Islet precursor cell (in vitro differentiated cells): ENCODE measurements around the gene NCAPH2.

Experiments
- DNase-seq: peaks from one replicate; pipeline ENCODE4 v3.0.0-alpha.2; 2018

Gene NCAPH2

DNA sequence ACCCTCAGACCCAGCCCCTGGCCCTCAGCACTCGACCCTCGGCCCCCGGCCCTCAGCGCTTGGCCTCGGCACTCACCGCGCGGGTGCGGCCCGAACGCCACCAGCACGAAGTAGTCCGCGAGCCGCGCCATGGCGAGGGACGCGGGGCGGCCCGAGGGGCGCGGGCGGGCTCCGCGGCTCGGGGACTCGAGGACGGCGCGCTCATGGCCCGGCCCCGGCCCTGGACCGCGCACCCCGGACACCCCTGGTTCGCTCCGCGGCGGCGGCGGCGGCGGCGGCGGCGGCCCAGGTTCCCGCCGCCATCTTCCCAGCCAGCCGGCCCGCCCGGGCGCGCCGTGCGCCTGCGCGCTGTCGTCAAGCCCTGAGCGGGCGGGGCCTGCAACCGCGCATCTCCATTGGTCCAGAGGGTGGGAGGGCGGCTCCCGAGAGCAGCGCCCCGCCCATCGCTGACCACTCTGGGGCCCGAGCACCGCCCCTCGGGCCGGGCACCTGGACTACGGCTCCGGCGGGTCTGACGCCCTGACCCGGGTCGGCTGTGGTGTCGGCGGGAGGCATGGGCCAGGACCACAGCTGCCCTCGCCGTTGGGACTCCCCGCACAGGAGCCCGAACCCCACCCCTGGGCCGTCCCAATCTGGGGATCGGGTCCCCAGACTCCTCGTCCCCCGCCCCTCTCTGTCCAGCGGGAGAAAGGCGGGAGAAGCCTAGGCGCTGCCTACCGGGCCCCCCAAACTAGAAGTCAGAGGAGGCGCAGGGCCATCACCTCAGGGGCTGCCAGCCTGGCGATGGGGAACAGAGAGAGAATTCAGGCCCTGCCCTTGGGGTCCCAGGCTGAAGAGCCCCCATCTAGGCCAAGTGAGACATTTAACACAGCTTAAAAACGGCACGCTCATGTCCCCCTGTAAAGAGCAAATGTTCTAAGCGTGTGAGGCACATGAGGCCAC lies 33.0 kb upstream of the NCAPH2 start, which contains the start of gene SBF1:
Gene SBF1, minus strand, starts transcription at position 326 of the 942 bp plus-strand sequence. Its CDS starts 195 bp downstream, at position 131.
- peak; percentile 93 for DNase-seq

DNA sequence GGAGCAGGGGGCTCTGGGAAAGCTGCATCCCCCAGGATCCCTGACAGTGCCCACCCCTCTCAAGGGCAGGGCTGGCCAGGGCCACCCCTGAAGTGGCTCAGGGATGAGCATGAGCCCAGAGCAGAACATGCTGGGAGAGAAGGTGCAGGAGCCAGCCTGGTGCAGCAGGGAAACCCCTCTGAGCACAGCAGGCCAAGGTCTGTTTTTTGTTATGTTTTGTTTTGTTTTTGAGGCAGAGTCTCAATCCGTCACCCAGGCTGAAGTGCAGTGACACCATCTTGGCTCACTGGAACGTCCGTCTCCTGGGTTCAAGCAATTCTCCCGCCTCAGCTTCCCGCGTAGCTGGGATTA lies 32.4 kb upstream of the NCAPH2 start:
- DNase-seq = no peak

DNA sequence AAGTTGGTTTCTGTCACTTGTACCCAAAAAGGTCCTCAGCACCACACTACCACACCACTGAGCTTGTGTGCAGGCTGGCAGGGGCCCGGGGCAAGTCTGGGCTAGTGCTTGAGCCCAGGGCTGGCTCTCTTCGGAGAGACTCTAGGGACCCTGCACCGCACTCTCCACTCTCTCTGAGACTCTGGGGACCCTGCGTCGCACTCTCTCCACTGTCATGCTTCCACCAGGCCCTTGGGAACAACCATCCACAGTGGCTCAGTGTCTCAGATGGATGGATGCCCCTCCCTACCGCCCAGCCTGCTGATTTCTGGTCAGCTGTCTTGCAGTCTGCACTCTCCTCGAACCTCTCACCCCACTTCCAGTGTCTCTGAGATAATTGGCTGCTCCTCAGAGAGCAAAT lies 31.2 kb upstream of the NCAPH2 start:
- DNase-seq = no peak

DNA sequence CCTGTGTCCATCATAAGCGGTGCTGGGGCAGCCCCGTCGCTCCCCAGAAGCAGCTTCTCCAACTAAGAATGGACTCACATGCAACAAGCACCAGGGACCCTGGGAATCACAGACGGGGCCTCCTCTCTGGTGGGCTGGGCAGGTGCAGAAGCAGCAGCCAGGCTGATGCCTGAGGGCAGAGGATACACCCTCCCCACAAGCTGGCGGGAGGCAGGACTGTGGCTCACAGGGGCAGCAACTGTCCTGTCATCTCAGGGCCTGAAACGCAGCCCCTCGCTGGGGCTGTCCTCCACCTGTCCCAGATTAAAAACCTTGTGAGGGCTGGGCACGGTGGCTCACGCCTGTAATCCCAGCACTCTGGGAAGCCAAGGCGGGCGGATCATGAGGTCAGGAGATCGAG lies 30.1 kb upstream of the NCAPH2 start:
- no peak for DNase-seq

DNA sequence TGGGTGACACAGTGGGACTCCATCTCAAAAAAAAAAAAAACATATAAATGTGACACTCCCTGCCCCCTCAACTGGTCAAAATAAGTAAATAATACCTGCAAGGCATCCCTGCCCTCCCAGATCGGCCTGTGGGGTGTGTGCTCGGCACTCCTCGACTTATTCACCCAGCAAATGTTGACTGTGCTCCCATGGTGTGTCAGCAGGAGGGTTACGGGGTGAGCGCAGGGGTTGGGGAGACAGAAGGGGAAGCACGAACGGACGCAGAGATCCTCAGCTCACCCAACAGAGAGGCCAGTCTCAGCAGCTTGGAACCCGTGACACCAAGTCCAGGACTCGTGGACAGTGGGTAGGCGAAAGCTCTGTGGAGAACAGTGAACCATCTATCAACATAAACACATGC lies 28.3 kb upstream of the NCAPH2 start:
- DNase-seq = no peak

DNA sequence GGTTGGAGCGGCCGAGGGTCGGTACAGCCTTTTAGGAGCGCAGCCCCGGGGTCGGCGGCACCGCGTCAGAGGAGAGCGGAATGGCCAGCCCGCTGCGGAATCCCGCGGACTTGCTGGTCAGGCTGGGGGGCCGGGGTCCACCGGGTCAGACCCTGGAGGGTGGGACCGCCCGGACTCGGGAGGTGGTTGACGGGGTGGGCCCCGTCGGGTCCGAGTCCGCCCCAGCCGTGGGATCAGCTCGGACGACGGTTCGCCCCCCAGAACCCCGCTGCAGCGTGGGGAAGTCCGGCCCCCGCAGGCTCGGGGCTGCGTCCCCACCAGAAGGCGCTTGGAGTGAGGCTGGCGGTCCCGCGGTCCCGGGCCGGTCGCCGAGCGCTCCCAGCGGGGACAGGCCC lies 27.0 kb upstream of the NCAPH2 start:
- no peak for DNase-seq

DNA sequence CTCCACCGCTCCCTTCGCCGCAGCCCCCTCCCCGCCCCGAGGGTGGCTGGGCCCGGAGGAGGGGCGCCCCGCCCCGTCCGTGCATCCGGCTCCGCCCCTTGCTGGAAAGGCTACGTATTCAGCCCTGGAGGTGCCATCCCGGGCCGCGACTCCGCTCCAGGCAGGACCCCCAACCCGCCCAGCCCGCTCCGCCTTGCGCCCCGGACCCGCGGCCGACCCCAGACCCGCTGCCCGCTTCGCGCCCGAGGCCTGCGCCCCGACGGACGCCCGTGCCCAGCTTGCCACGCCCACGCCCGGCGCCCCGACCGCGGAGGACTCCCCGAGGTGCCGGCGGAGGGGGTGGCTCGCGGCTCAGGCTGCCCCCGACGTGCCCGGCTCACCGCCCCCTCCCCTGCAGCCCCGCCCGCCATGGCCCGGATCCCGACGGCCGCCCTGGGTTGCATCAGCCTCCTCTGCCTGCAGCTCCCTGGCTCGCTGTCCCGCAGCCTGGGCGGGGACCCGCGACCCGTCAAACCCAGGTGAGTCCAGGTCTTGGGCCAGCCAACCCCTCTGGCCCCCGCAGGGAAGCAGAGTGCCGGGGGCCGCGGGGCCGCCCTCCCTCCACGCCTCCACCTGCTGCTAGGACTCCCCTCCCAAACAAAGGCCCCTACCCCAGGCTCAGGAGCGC lies 26.5 kb upstream of the NCAPH2 start, which contains the start of gene ADM2:
Gene ADM2, plus strand, starts transcription at position 104 of the 667 bp plus-strand sequence. Its CDS starts 305 bp downstream, at position 409.
- peak; percentile 81 for DNase-seq

DNA sequence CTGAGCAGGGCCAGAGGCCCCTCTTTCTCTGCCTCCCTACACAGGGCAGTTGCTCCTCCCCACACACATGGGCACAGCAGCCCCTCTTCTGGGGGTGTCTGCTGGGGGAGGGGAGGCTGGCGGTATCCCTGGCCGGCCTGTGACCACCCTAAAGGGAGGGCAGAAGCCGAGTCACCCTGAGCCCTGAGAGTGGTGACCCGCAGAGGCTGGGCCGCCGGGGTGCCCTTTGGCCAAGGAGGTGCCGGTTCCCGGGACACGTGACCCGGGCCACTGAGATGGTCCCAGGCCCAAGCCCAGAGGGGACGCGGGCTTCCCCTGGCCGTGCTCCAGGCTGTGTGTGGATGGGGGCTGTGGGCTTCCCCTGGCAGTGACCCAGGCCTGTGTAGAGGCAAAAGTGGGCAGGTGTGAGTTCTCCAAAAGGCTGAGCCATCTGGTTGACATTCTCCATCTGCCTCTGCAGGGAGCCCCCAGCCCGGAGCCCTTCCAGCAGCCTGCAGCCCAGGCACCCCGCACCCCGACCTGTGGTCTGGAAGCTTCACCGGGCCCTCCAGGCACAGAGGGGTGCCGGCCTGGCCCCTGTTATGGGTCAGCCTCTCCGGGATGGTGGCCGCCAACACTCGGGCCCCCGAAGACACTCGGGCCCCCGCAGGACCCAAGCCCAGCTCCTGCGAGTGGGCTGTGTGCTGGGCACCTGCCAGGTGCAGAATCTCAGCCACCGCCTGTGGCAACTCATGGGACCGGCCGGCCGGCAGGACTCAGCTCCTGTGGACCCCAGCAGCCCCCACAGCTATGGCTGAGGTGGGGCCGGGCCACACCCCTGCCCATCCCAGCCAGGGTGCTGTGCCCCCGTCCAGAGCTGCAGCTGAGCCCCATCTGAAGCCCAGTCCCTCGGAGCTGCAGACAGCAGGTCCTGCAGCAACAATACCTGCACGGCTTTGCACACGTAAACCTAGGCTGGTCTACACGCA lies 25.6 kb upstream of the NCAPH2 start:
- no peak for DNase-seq

DNA sequence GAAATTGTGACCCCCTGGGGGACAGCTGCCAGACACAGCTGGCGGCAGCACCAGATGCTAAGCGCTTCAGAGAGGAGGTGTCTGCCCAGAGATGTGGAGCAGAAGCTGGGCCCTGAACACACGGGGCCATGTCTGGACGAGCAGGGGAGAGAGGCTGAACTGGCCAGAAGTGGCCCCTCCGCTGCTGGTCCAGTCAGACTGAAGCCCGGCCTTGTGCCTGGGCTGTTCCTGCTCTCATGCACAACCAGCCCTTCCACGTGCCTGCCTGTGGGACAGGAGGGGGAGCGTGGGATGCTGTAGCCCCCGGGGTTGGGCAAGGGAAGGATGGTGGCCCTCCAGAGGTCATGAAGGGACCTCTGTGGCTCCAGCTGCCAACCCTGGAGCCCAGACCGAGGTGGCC lies 24.9 kb upstream of the NCAPH2 start:
- DNase-seq = no peak

DNA sequence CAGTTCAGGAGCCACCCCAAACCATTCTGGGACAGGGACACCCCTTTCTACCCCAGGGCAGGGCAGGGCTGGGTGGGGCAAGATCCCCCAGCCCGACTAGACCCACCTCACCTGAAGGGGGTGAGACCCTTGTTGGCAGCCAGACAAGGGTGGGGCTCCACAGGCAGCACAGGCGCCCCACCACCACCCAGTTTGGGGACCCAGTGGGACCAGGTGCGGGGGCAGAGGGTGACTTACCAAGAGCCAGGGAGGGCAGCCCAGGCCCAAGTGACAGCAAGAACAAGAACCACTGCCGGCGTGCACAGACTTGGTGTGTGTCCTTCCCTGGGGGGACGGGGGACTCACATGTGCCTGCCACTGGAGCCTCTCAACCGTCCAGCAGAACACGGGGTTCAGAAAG lies 24.5 kb upstream of the NCAPH2 start:
- no peak for DNase-seq

DNA sequence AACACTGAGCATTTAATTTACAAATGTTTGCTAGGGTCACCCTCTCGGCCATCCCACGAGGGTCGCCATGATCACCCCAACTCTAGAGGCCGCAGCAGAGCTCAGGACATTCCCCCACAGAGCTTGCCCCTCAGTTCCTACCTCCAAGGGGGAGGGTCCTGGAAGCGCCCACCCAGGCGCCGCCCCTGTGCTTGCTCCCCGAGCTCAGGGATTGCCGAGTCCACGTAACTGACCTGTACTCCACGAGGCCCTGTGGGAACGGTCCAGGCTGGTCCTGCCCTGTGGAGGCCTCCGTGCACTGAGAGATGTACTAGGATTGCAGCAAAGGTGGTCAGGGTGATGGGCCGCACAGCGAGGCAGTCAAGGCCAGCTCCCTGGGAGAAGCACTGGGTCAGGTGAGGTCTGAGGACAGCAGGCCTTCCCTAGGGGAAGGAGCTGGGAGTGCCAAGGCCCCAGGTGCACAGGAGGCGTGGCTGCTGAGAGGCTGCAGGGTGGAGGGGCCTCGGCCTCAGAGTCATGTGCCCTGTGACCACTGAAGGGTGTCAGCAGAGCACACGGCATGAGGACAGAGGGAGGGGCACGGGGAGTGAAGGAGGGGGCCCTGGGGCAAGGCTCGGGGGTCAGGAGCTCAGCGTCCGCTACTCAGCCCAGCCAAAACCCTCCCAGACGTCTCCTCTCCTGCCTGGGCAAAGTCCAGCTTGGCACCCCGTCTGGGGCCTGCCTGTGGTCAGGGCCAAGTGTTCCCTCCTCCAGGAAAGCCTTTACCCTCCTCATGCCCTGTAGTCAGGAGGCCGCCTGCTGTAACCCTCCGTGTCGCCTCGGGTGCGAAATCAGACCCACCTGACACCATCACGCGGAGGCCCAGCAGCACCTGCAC lies 23.8 kb upstream of the NCAPH2 start:
- no peak for DNase-seq

DNA sequence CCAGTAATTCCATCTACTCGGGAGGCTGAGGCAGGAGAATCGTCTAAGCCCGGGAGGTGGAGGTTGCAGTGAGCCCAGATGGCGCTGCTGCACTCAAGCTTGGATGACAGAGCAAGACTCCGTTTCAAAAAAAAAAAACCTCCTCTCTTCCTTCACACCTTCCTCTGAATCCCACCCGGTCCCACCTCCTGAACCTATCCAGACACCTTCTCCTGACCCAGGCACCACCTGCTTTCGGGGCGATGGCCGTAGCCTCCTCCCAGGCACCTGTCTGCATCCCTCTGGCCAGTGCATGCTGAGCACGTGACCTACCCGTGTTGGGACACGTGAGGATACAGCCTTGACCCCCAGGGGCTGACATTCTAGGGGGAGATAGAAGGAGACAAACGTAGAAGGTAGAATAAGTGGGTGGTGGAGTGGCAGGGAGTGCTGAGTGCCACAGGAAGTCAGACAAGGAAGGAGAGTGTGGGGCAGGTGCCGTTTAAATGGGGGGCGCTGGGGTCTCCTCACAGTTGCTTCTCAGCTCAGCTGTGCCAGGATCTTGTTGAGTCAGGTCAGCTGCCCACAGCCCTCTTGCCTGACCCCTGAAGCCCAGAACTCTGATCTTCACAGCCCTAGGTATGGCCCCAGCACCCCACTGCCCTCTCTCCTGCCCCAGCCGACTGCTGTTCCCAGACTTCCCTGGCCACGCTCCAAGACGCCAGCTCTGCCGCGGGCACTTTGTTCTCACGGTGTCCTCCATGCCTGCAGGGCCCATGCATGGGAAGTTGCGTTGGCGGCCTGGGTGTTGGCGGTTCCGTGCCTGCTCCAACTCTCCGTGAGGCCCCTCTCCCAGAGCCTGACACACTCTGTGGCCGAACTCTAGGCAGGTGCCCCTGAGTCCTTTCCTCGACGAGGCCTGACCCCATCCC lies 22.5 kb upstream of the NCAPH2 start:
- no peak for DNase-seq

DNA sequence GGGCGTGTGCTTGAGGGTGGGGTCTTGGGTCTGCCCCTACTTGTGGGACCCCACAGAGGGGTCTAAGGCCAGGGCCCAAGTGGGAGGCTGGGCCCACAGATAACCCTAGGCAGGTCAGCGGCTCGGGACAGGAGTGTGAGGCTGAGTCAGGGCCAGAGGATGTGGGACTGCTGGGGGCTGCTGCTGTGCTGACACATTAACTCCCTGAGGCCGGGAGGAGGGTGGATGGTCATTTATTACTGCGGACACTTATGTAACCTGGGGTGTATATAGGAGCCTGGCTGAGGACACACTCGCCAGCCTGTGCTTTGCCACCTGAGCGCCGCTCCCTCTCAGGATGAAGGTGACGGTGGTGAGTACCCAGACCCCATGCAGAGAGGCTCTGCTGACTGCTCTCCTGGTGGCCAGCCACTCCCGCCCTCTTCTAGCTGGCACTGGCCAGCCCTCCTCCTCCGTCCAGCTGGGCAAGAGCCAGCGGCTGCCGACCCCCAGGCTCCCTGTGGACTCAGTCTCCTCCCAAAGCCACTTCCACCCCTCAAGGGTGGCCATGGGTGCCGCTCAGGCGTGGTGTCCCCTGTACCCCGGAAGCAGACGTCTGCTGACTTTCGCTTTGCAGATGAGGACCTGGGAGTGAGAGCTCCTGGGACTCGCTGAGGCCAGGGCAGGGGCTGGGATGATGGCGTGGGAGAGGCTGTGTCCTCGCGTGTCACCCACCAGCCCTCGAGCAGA lies 21.3 kb upstream of the NCAPH2 start, which contains the start of gene MIOX:
Gene MIOX, plus strand, starts transcription at position 299 of the 729 bp plus-strand sequence. Its CDS starts 39 bp downstream, at position 338.
- peak; percentile 65 for DNase-seq

DNA sequence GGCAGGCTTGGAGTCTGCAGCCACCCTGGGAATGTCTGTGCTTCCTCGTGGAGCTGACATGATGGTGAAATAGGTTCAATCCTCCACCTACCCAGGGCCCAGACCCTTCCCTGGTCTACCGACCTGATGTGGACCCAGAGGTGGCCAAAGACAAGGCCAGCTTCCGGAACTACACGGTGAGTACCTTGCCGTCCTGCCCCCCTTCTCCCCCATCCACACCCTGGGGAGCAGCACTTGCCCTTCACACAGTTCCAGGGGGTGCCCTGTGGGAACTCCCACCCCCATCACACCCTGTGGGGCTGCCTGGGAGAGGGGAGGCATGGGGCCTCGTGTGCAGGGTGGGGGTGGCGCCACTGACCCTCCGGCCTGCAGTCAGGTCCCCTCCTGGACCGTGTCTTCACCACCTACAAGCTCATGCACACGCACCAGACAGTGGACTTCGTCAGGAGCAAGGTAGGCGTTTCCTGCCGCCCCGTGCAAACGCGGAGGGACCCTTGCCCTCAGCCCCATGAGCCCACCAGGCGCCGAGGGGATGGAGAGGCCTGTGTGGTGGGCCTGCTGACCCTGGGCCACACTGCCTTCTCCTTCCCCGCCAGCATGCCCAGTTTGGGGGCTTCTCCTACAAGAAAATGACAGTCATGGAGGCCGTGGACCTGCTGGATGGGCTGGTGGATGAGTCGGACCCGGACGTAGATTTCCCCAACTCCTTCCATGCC lies 20.6 kb upstream of the NCAPH2 start:
- peak; percentile 45 for DNase-seq

DNA sequence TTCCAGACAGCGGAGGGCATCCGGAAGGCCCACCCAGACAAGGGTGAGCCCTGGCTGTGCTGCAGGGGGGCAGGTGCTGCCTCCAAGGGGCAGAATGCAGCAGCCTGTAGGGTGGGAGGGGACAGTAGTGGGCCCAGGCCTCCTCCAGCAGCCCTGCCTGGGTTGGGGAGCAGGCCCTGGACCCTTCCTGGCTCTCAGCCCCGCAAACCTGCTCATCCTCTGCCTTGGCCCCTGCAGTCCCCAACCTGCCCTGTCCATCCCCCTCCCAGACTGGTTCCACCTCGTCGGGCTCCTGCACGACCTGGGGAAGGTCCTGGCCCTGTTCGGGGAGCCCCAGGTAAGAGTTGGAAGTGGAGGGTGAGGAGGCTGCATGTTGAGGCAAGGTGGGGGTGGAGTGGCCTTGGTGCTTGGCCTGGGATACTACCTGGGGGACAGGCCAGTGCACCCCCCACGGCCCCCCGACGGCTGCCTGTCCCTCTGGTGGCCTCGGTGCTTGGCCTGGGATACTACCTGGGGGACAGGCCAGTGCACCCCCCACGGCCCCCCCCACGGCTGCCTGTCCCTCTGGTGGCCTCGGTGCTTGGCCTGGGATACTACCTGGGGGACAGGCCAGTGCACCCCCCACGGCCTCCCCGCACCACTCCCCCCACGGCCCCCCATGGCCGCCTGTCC lies 19.9 kb upstream of the NCAPH2 start:
- no peak for DNase-seq

DNA sequence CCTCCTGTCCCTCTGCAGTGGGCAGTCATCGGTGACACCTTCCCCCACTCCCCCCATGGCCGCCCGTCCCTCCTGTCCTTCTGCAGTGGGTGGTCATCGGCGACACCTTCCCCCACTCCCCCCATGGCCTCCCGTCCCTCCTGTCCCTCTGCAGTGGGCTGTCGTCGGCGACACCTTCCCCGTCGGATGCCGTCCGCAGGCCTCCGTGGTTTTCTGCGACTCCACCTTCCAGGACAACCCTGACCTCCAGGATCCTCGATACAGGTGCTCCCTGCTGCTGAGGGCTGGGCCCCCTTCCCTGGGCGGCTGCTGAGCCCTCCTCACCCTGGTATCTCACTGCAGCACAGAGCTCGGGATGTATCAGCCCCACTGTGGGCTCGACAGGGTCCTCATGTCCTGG lies 19.1 kb upstream of the NCAPH2 start:
- DNase-seq = peak; percentile 46

DNA sequence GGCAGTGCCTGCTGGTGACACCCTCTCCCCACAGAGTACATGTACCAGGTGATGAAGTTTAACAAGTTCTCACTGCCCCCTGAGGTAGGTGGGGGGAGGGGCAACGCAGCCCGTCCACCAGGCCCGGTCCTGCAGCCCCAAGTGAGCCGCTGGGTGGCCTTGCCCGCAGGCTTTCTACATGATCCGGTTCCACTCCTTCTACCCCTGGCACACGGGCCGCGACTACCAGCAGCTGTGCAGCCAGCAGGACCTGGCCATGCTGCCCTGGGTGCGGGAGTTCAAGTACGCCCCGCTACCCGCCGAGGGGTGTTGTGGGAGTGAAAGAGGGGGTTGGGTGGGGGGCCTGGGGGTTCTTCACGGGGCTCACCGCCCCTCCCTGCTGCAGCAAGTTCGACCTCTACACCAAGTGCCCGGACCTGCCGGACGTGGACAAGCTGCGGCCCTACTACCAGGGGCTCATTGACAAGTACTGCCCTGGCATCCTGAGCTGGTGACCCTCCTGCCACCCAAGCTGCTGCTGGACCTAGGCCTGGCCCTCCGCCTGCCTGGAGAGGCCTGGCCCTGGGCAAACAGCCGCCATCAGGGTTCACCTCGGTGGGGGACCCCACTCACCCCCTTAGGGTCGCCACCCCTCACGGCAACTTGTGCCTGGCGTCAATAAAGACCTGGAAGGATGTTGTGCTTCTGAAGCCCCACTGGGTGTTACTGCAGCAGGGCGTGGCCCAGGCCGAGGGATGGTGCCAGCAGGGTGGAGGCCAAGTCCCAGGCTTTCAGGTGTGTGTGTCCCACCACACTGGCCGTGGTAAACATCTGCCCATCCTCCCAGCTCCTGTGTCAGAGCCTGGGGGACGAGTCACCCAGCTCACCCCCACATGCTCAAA lies 18.4 kb upstream of the NCAPH2 start:
- DNase-seq = no peak
